GM21447 (cell line): ENCODE results near the gene GRIA4.
"Not testable (repeated sequence)": the region's sequence is repeated elsewhere in the genome, so short reads cannot be mapped to it uniquely, and the experiment has no call there.

Experiments
- ATAC-seq: cut with Tn5 transposase; IDR thresholded peaks from one replicate; pipeline ENCODE4 v1.9.1; 2021; ENCODE audit not compliant: unreplicated experiment

The GRIA4 gene

GRCh38 chr11:105986554-105986953 lies 376.7 kb downstream of the GRIA4 start:
- ATAC-seq = peak; percentile 55

- ATAC-seq = no peak
Measured at GRCh38 chr11:105988197-105988596, 378.3 kb downstream of the GRIA4 start.

- ATAC-seq = no peak
Measured at GRCh38 chr11:105989124-105989523, 379.3 kb downstream of the GRIA4 start.

- no peak for ATAC-seq
Measured at GRCh38 chr11:105991888-105992287, 382.0 kb downstream of the GRIA4 start.

GRCh38 chr11:106001304-106002012 lies 391.6 kb downstream of the GRIA4 start:
- ATAC-seq = no peak

- not testable (repeated sequence) for ATAC-seq
Measured at GRCh38 chr11:106003094-106003493, 393.2 kb downstream of the GRIA4 start.

GRCh38 chr11:106011481-106011880 lies 401.6 kb downstream of the GRIA4 start:
- no peak for ATAC-seq

- no peak for ATAC-seq
Measured at GRCh38 chr11:106012744-106013143, 402.9 kb downstream of the GRIA4 start.

GRCh38 chr11:106014035-106014434 lies 404.2 kb downstream of the GRIA4 start:
- ATAC-seq = no peak

- no peak for ATAC-seq
Measured at GRCh38 chr11:106014620-106015019, 404.7 kb downstream of the GRIA4 start.

- no peak for ATAC-seq
Measured at GRCh38 chr11:106015066-106015465, 405.2 kb downstream of the GRIA4 start.

GRCh38 chr11:106017093-106017492 lies 407.2 kb downstream of the GRIA4 start:
- no peak for ATAC-seq

GRCh38 chr11:106021181-106021966 lies 411.5 kb downstream of the GRIA4 start:
- ATAC-seq = peak; percentile 17

GRCh38 chr11:106021967-106022794 lies 412.3 kb downstream of the GRIA4 start, which contains the start of gene MSANTD4:
Gene MSANTD4 (minus strand): TSS chr11:106022240. CDS start chr11:106010917, 11,323 bp downstream.
- ATAC-seq = peak; percentile 97

GRCh38 chr11:106022795-106023275 lies 413.0 kb downstream of the GRIA4 start:
- ATAC-seq = no peak

GRCh38 chr11:106030609-106031008 lies 420.7 kb downstream of the GRIA4 start:
- ATAC-seq = no peak

- ATAC-seq = peak; percentile 66
Measured at GRCh38 chr11:106031202-106031810, 421.4 kb downstream of the GRIA4 start.
